ENCODE results near the gene HRK. TPM values are rescaled to one million over a fixed set of nuclear protein-coding genes. Genes with fewer than 3 reads are reported as not detected.
A peak's percentile ranks its signal among the peaks of the same experiment; 100 is the strongest.

The HRK gene
- total and polyA plus RNA-seq, 9 of the 15 experiments (the other 6 are each of a cell fraction or from before 2014, with no cell fraction given): 0.01 to 0.05 (median 0.04) TPM; not detected in 6

GRCh38 chr12:116898669-116899068, 17.4 kb upstream of the HRK start (continued):
- TF ChIP-seq REST (IDR thresholded peaks at IDR 0.05; ENCODE audit: borderline replicate concordance) (peak; percentile 16; the same call in 1 of the 2 replicates), REST (CRISPR knock-in tag; IDR thresholded peaks at IDR 0.05; ENCODE audit: low read depth) (no peak), ZNF830 (CRISPR knock-in tag; IDR thresholded peaks at IDR 0.05) (no peak), ZEB2 (IDR thresholded peaks at IDR 0.05) (no peak), RAD51 (IDR thresholded peaks at IDR 0.05; ENCODE audit: borderline replicate concordance, low read depth) (peak; percentile 81), DIDO1 (tag; IDR thresholded peaks at IDR 0.05; ENCODE audit: low read depth) (no peak), CREB3L1 (IDR thresholded peaks at IDR 0.05; ENCODE audit: borderline replicate concordance, low read depth) (no peak), CBX2 (IDR thresholded peaks at IDR 0.05; ENCODE audit: insufficient read depth, low read length, poor library complexity, severe bottlenecking) (no peak)
- TF ChIP-seq, protein P1, sequence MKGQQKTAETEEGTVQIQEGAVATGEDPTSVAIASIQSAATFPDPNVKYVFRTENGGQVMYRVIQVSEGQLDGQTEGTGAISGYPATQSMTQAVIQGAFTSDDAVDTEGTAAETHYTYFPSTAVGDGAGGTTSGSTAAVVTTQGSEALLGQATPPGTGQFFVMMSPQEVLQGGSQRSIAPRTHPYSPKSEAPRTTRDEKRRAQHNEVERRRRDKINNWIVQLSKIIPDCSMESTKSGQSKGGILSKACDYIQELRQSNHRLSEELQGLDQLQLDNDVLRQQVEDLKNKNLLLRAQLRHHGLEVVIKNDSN (CRISPR knock-in tag; IDR thresholded peaks at IDR 0.05): peak; percentile 78
